Measurements from ENCODE around the gene ATOH8. TPM values are rescaled to one million over a fixed set of nuclear protein-coding genes. Genes with fewer than 3 reads are reported as not detected.

ATOH8 gene
- polyA plus RNA-seq, 1 donor, result 5.1 TPM

- WGBS (ENCODE audit: insufficient coverage, low lambda C conversion rate), result 17% methylated on average over 1 of the region's 8 CpGs
- H3K4me3 ChIP-seq (ENCODE audit: low read length), result no peak overlapping the region
- peaks cover 76% of the 10 kb centered on the region for H3K27me3 ChIP-seq (ENCODE audit: control insufficient read depth, insufficient read depth, low read length)
- no peaks in the 10 kb centered on the region for H3K36me3 ChIP-seq (ENCODE audit: control insufficient read depth, insufficient read depth, low read length)
- DNase-seq, result no peak
- H3K27ac ChIP-seq (ENCODE audit: low read length), result peak overlapping the region; percentile 44
- peaks cover 2% of the 10 kb centered on the region for H3K9me3 ChIP-seq (ENCODE audit: control insufficient read depth, low read depth, low read length)
- H3K4me1 ChIP-seq (ENCODE audit: control insufficient read depth, insufficient read depth, low read length), result peaks cover 23% of the 10 kb centered on the region
Observed at GRCh38 chr2:85745619-85746018, 8.2 kb upstream of the ATOH8 start.

- H3K9me3 ChIP-seq (ENCODE audit: control insufficient read depth, low read depth, low read length), result no peaks in the 10 kb centered on the region
- H3K4me3 ChIP-seq (ENCODE audit: low read length), result no peak overlapping the region
- H3K36me3 ChIP-seq (ENCODE audit: control insufficient read depth, insufficient read depth, low read length), result no peaks in the 10 kb centered on the region
- peaks cover 77% of the 10 kb centered on the region for H3K27me3 ChIP-seq (ENCODE audit: control insufficient read depth, insufficient read depth, low read length)
- no peak for DNase-seq
- H3K4me1 ChIP-seq (ENCODE audit: control insufficient read depth, insufficient read depth, low read length), result peaks cover 23% of the 10 kb centered on the region
- no peak overlapping the region for H3K27ac ChIP-seq (ENCODE audit: low read length)
- 60% methylated on average over 1 of the region's 8 CpGs for WGBS (ENCODE audit: insufficient coverage, low lambda C conversion rate)
Observed at GRCh38 chr2:85746321-85747004, 7.3 kb upstream of the ATOH8 start.

GRCh38 chr2:85747441-85747840 lies 6.3 kb upstream of the ATOH8 start:
- Histone ChIP-seq H3K27ac (ENCODE audit: low read length) (no peak overlapping the region), H3K9me3 (ENCODE audit: control insufficient read depth, low read depth, low read length) (no peaks in the 10 kb centered on the region), H3K4me3 (ENCODE audit: low read length) (no peak overlapping the region), H3K36me3 (ENCODE audit: control insufficient read depth, insufficient read depth, low read length) (no peaks in the 10 kb centered on the region), H3K27me3 (ENCODE audit: control insufficient read depth, insufficient read depth, low read length) (peaks cover 79% of the 10 kb centered on the region), H3K4me1 (ENCODE audit: control insufficient read depth, insufficient read depth, low read length) (peaks cover 18% of the 10 kb centered on the region)
- no CpG with 5 or more reads among the region's 3 CpGs for WGBS (ENCODE audit: insufficient coverage, low lambda C conversion rate)
- no peak for DNase-seq

GRCh38 chr2:85748039-85748734 lies 5.6 kb upstream of the ATOH8 start:
- no peak overlapping the region for H3K27ac ChIP-seq (ENCODE audit: low read length)
- 100% methylated on average over 1 of the region's 9 CpGs for WGBS (ENCODE audit: insufficient coverage, low lambda C conversion rate)

GRCh38 chr2:85748985-85749875 lies 4.6 kb upstream of the ATOH8 start:
- no peaks in the 10 kb centered on the region for H3K9me3 ChIP-seq (ENCODE audit: control insufficient read depth, low read depth, low read length)
- no peak overlapping the region for H3K4me3 ChIP-seq (ENCODE audit: low read length)
- H3K27ac ChIP-seq (ENCODE audit: low read length), result no peak overlapping the region
- H3K36me3 ChIP-seq (ENCODE audit: control insufficient read depth, insufficient read depth, low read length), result no peaks in the 10 kb centered on the region
- DNase-seq, result no peak
- peaks cover 81% of the 10 kb centered on the region for H3K27me3 ChIP-seq (ENCODE audit: control insufficient read depth, insufficient read depth, low read length)
- peaks cover 10% of the 10 kb centered on the region for H3K4me1 ChIP-seq (ENCODE audit: control insufficient read depth, insufficient read depth, low read length)
- no CpG with 5 or more reads among the region's 7 CpGs for WGBS (ENCODE audit: insufficient coverage, low lambda C conversion rate)

More at GRCh38 chr2:85748039-85748734, 5.6 kb upstream of the ATOH8 start:
- no peaks in the 10 kb centered on the region for H3K36me3 ChIP-seq (ENCODE audit: control insufficient read depth, insufficient read depth, low read length)
- no peak for DNase-seq
- peaks cover 13% of the 10 kb centered on the region for H3K4me1 ChIP-seq (ENCODE audit: control insufficient read depth, insufficient read depth, low read length)
- no peak overlapping the region for H3K4me3 ChIP-seq (ENCODE audit: low read length)
- H3K9me3 ChIP-seq (ENCODE audit: control insufficient read depth, low read depth, low read length), result no peaks in the 10 kb centered on the region
- peaks cover 81% of the 10 kb centered on the region for H3K27me3 ChIP-seq (ENCODE audit: control insufficient read depth, insufficient read depth, low read length)

GRCh38 chr2:85750587-85751575 lies 2.9 kb upstream of the ATOH8 start:
- WGBS (ENCODE audit: insufficient coverage, low lambda C conversion rate), result no CpG with 5 or more reads among the region's 15 CpGs
- Histone ChIP-seq H3K27me3 (ENCODE audit: control insufficient read depth, insufficient read depth, low read length) (peaks cover 81% of the 10 kb centered on the region), H3K4me1 (ENCODE audit: control insufficient read depth, insufficient read depth, low read length) (peaks cover 16% of the 10 kb centered on the region), H3K4me3 (ENCODE audit: low read length) (no peak overlapping the region), H3K27ac (ENCODE audit: low read length) (no peak overlapping the region), H3K36me3 (ENCODE audit: control insufficient read depth, insufficient read depth, low read length) (no peaks in the 10 kb centered on the region), H3K9me3 (ENCODE audit: control insufficient read depth, low read depth, low read length) (peaks cover 4% of the 10 kb centered on the region)
- peak in 1 of 2 donors; percentile 50 for DNase-seq

GRCh38 chr2:85751627-85752026 lies 2.2 kb upstream of the ATOH8 start:
- no peak overlapping the region for H3K27ac ChIP-seq (ENCODE audit: low read length)
- DNase-seq, result no peak
- peaks cover 16% of the 10 kb centered on the region for H3K4me1 ChIP-seq (ENCODE audit: control insufficient read depth, insufficient read depth, low read length)
- no peaks in the 10 kb centered on the region for H3K36me3 ChIP-seq (ENCODE audit: control insufficient read depth, insufficient read depth, low read length)
- no CpG with 5 or more reads among the region's 11 CpGs for WGBS (ENCODE audit: insufficient coverage, low lambda C conversion rate)
- H3K27me3 ChIP-seq (ENCODE audit: control insufficient read depth, insufficient read depth, low read length), result peaks cover 78% of the 10 kb centered on the region
- H3K4me3 ChIP-seq (ENCODE audit: low read length), result no peak overlapping the region
- H3K9me3 ChIP-seq (ENCODE audit: control insufficient read depth, low read depth, low read length), result peaks cover 4% of the 10 kb centered on the region

GRCh38 chr2:85753035-85753524 lies 711 bp upstream of the ATOH8 start:
- peaks cover 4% of the 10 kb centered on the region for H3K9me3 ChIP-seq (ENCODE audit: control insufficient read depth, low read depth, low read length)
- WGBS (ENCODE audit: insufficient coverage, low lambda C conversion rate), result no CpG with 5 or more reads among the region's 29 CpGs
- H3K27me3 ChIP-seq (ENCODE audit: control insufficient read depth, insufficient read depth, low read length), result peaks cover 67% of the 10 kb centered on the region
- peak overlapping the region; percentile 57 for H3K4me3 ChIP-seq (ENCODE audit: low read length)
- no peak for DNase-seq
- no peak overlapping the region for H3K27ac ChIP-seq (ENCODE audit: low read length)
- H3K4me1 ChIP-seq (ENCODE audit: control insufficient read depth, insufficient read depth, low read length), result peaks cover 19% of the 10 kb centered on the region
- H3K36me3 ChIP-seq (ENCODE audit: control insufficient read depth, insufficient read depth, low read length), result no peaks in the 10 kb centered on the region

- Histone ChIP-seq H3K4me1 (ENCODE audit: control insufficient read depth, insufficient read depth, low read length) (peaks cover 23% of the 10 kb centered on the region), H3K9me3 (ENCODE audit: control insufficient read depth, low read depth, low read length) (peaks cover 4% of the 10 kb centered on the region), H3K4me3 (ENCODE audit: low read length) (peak overlapping the region; percentile 57), H3K27me3 (ENCODE audit: control insufficient read depth, insufficient read depth, low read length) (peaks cover 55% of the 10 kb centered on the region), H3K27ac (ENCODE audit: low read length) (no peak overlapping the region), H3K36me3 (ENCODE audit: control insufficient read depth, insufficient read depth, low read length) (no peaks in the 10 kb centered on the region)
- DNase-seq, result peak in 1 of 2 donors; percentile 65
- no CpG with 5 or more reads among the region's 93 CpGs for WGBS (ENCODE audit: insufficient coverage, low lambda C conversion rate)
Observed at GRCh38 chr2:85754313-85755095, 713 bp downstream of the ATOH8 start.
